T-helper 2 cell treated with Interferon-gamma antibody and Interleukin-4, amounts not matched to agents 100 ng/mL and 5 ng/mL, for 36 hours (primary cell): Measurements from ENCODE around the gene GPR75. TPM values are rescaled to one million over a fixed set of nuclear protein-coding genes. Genes with fewer than 3 reads are reported as not detected.
"Not testable (repeated sequence)": the region's sequence is repeated elsewhere in the genome, so short reads cannot be mapped to it uniquely, and the experiment has no call there.

Experiments
- intact Hi-C: fragments of 100-400 bp; cut with micrococcal nuclease; formaldehyde crosslinking; loops from one replicate; pipeline ENCODE4 v1.15.1; 2023
- total RNA-seq: library from RNA; stranded (reverse); gene quantifications from 2 replicates; pipeline ENCODE4 v1.2.3, GENCODE V29; 2022

GPR75 gene
- total RNA-seq, 1 donor from 2014 or later, result 3.6 TPM

GRCh38 chr2:53854678-53855077 is 5.1 kb downstream of the GPR75 start:
- intact Hi-C loops, result no loop called here

GRCh38 chr2:53852532-53852931 is 7.2 kb downstream of the GPR75 start:
- intact Hi-C loops, result no loop called here

DNA sequence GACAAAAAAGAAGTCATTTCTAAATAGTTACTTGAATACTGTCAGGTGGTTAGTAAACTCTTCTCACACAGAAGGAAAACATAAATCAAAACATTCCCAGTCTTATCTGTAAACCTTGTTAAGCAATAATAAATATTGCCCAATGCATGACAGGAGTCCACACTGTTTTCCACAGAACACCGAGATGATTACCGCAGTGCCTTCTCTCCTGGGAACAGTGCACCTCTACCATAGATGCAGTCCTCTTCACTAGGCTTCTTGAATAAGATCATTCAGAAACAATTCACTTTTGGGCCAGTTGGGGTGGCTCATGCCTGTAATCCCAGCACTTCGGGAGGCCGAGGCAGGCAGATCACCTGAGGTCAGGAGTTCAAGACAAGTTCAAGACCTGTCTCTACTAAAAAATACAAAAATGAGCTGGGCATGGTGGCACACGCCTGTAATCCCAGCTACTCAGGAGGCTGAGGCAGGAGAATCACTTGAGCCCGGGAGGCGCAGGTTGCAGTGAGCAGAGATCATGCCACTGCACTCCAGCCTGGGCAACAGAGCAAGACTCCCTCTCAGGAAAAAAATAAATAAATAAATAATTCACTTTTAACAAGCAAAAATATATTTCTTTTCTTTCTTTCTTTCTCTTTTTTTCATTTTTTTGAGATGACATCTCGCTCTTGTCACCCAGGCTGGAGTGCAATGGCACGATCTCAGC is 8.6 kb downstream of the GPR75 start:
- intact Hi-C loops, result not testable (repeated sequence)

DNA sequence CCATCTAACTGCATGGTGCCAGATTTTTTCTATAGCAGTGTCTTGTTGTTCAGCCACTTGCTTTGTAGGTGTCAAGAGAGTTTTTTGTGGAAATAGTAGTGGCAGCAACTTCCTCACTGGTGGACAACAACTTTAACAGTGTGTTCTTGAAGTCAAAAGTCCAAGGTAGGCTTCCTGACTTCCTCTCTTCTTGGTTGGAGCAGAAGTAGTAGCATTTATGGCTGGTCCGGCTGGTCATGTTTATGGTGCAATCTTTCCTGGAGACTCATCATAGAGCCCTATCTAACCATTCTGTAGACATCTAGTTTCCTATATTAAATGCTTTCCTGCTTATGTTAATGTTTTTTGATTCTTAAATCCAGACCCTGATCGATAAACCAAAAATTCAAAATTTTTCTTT is 11.7 kb downstream of the GPR75 start:
- intact Hi-C loops, result no loop called here

- intact Hi-C loops, result no loop called here
These were observed 16.2 kb downstream of the GPR75 start for GRCh38 chr2:53843595-53843994.

DNA sequence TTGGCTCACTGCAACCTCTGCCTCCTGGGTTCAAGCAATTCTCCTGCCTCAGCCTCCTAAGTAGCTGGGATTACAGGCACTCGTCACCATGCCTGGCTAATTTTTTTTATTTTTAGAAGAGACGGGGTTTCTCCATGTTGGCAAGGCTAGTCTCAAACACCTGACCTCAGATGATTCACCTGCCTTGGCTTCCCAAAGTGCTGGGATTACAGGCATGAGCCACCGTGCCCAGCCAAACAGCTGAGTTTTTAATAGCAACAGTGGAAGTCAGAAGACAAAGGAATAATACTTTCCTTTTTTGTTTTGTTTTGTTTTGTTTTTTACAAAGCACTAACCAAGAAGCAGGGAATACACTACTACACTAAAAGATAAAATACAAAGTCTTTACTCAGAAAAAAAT is 16.9 kb downstream of the GPR75 start:
- intact Hi-C loops, result no loop called here

- intact Hi-C loops, result not testable (repeated sequence)
These were observed 18.1 kb downstream of the GPR75 start for GRCh38 chr2:53841651-53842050.

GRCh38 chr2:53840580-53840979 is 19.2 kb downstream of the GPR75 start:
- intact Hi-C loops, result no loop called here

- intact Hi-C loops, result not testable (repeated sequence)
These were observed 29.8 kb downstream of the GPR75 start for GRCh38 chr2:53829980-53830290.

GRCh38 chr2:53829273-53829979 is 30.3 kb downstream of the GPR75 start:
- intact Hi-C loops, result no loop called here

GRCh38 chr2:53828331-53828730 is 31.4 kb downstream of the GPR75 start:
- intact Hi-C loops, result no loop called here

DNA sequence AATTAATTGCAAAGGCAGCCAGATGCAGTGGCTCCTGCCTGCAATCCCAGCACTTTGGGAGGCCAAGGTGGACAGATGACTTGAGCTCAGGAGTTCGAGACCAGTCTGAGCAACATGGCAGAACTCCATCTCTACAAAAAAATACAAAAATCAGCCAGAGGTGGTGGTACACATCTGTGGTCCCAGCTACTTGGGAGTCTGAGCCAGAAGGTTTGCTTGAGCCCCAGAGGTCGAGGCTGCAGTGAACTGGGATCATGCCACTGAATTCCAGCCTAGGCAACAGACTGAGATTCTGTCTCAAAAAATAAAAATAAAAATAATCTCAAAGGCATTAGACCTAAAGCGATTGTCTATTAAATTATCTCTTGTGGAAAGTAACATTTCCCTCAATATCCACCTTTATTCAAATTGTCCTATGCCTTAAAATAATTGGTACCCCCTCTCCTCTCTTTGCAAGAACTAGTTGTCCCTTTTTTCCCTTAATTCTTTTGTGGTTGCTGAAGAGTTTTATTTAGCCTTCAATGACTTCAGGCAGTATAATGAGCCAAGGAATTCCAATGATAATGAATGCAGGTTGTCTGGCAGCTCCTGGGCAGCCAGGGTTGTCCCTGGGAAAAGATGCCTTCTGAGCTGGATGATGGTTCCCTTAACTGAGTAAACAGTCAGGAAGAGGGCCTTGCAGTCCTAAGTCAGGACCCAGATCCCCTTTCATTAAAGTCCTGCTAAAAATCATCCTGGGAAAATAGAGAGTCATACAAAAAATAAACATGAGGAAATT is 32.2 kb downstream of the GPR75 start:
- intact Hi-C loops, result no loop called here

DNA sequence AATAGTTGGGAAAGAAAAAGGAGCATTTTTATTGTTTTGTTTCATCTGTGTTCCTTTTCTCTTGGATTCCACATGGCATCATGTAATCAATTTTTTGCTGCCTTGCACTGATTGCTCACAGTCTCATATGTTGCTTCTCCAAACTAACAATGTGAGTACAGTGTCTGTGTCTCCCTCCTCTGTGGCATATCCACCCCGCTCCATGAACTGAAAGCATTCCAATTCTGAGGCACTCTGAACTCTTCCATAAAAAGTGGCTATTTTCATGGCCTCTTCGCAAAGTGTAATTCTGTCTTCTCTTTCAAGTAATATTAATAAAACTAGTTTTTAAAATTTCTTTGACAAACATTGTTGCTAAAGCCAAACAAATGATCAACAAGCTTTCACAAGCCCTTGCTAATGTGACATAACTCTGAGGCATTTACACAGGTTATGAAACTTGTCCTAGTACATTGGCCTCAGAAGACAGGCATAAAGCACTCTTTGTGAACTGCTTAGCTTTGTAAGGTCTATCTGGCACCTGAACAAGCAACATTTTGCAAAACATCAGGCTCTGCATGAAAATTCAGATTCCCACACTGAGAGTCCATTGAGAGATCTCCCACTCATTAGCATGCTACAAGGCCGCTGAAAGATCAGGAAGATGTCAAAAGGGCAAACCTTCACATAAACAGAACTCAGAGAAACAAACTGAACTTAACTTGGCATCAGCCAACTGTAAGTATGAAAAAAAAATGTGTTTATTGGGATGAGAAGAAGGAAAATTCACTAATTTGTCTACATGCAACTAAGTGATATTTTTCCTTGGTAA is 33.0 kb downstream of the GPR75 start:
- intact Hi-C loops, result no loop called here

- intact Hi-C loops, result no loop called here
These were observed 33.7 kb downstream of the GPR75 start for GRCh38 chr2:53826030-53826410.

- intact Hi-C loops, result not testable (repeated sequence)
These were observed 36.1 kb downstream of the GPR75 start for GRCh38 chr2:53823639-53824038.

DNA sequence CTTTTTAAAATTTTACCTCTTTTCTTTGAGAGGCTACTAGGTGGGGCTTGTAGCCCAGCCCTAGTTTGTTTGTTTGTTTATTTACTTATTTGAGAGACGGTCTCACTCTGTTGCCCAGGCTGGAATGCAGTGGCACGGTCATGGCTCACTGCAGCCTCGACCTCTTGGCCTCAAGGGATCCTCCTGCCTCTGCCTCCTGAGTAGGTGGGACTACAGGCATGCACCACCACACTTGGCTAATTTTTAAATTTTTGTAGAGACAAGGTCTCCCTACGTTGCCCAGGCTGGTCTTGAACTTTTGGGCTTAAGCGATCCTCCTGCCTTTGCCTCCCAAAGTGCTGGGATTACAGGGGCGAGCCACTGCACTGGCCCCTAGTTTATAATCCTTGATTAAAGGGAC is 38.0 kb downstream of the GPR75 start:
- intact Hi-C loops, result no loop called here

- intact Hi-C loops, result no loop called here
These were observed 39.1 kb downstream of the GPR75 start for GRCh38 chr2:53820711-53821110.

- intact Hi-C loops, result no loop called here
These were observed 39.7 kb downstream of the GPR75 start for GRCh38 chr2:53820048-53820447.

- intact Hi-C loops, result no loop called here
These were observed 40.1 kb downstream of the GPR75 start for GRCh38 chr2:53819634-53820033.

DNA sequence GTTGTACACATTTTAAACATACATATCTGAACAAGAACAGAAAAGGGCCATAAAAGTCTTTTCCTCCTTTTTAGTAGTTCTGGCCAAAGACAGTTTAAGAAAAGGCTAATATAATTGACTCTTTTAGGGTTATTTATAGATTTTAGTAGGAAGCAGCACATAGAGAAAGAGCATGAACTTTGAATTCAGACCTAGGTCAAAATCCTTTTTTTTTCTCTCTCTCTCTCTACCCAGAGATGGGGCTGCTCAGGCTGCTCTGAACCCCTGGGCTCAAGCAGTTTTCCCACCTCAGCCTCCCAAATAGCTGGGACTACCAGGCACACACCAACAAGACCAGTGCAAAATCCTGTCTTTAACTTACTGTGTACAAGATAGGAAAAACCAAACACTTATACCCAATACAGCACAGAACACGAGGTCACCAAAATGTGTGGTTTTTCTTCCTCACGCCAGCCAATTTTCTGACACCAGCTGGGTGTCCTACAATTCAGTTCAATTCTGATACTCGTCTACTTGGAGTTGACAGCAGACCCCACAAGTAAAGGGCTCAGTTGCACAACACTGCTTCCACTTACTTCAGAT is 40.8 kb downstream of the GPR75 start:
- intact Hi-C loops, result no loop called here

- intact Hi-C loops, result no loop called here
These were observed 46.6 kb downstream of the GPR75 start for GRCh38 chr2:53813151-53813550.
